ENCODE results near the gene CAPN5. TPM values are rescaled to one million over a fixed set of nuclear protein-coding genes. Genes with fewer than 3 reads are reported as not detected.
"Not testable (repeated sequence)": the region's sequence is repeated elsewhere in the genome, so short reads cannot be mapped to it uniquely, and the experiment has no call there.

CAPN5 gene
- total RNA-seq, 4 donors from 2014 or later: 4.0 to 11.3 (median 6.0) TPM

DNA sequence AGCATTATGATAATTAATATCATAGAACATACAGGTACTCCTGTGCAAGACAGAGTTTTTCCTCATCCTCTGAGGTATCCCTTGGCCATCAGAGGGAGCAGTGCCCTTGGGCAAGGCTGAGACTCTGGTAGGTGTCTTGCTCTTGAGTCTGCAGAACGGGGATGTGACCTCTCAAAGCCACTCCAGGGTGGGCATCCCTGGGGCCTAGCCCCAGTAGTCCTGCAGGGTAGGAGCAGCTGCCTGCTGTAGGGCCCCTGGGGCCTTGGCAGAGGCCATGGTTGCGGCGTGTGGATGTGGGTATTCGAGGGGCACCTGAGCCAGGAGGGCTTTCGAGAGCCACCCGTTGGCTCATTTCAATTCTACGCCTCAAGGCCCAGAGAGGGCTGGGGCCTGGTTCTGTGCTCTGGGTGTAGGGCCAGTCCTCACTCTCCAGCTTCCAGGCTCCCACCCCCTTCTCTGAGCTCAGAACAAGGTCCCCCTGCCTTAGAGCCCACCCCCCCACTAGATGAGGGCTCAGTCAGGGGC lies 28.1 kb downstream of the CAPN5 start:
- Histone ChIP-seq H3K4me1 (peaks cover 4 to 27% (median 6%) of the 10 kb centered on the region in 4 donors), H3K27me3 (no peaks in the 10 kb centered on the region), H3K36me3 (peaks cover 0 to 9% (median 0%) of the 10 kb centered on the region in 4 donors), H3K4me3 (no peak overlapping the region), H3K27ac (replicated peaks in 1 of 4) (no peak overlapping the region), H3K9me3 (no peaks in the 10 kb centered on the region)
- DNase-seq (ENCODE audit: extremely low spot score): no peak
- TF ChIP-seq, protein P1, sequence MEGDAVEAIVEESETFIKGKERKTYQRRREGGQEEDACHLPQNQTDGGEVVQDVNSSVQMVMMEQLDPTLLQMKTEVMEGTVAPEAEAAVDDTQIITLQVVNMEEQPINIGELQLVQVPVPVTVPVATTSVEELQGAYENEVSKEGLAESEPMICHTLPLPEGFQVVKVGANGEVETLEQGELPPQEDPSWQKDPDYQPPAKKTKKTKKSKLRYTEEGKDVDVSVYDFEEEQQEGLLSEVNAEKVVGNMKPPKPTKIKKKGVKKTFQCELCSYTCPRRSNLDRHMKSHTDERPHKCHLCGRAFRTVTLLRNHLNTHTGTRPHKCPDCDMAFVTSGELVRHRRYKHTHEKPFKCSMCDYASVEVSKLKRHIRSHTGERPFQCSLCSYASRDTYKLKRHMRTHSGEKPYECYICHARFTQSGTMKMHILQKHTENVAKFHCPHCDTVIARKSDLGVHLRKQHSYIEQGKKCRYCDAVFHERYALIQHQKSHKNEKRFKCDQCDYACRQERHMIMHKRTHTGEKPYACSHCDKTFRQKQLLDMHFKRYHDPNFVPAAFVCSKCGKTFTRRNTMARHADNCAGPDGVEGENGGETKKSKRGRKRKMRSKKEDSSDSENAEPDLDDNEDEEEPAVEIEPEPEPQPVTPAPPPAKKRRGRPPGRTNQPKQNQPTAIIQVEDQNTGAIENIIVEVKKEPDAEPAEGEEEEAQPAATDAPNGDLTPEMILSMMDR (IDR thresholded peaks at IDR 0.05): no peak
- TF ChIP-seq POLR2A (IDR thresholded peaks at IDR 0.05; ENCODE audit: low read depth): no peak
- no peak for TF ChIP-seq EP300 (IDR thresholded peaks at IDR 0.05)
- no peak for TF ChIP-seq POLR2AphosphoS5 (IDR thresholded peaks at IDR 0.05)
- intact Hi-C loops (cut with DNase I): no loop called here
- 61% methylated on average over 3 of the region's 7 CpGs for WGBS

DNA sequence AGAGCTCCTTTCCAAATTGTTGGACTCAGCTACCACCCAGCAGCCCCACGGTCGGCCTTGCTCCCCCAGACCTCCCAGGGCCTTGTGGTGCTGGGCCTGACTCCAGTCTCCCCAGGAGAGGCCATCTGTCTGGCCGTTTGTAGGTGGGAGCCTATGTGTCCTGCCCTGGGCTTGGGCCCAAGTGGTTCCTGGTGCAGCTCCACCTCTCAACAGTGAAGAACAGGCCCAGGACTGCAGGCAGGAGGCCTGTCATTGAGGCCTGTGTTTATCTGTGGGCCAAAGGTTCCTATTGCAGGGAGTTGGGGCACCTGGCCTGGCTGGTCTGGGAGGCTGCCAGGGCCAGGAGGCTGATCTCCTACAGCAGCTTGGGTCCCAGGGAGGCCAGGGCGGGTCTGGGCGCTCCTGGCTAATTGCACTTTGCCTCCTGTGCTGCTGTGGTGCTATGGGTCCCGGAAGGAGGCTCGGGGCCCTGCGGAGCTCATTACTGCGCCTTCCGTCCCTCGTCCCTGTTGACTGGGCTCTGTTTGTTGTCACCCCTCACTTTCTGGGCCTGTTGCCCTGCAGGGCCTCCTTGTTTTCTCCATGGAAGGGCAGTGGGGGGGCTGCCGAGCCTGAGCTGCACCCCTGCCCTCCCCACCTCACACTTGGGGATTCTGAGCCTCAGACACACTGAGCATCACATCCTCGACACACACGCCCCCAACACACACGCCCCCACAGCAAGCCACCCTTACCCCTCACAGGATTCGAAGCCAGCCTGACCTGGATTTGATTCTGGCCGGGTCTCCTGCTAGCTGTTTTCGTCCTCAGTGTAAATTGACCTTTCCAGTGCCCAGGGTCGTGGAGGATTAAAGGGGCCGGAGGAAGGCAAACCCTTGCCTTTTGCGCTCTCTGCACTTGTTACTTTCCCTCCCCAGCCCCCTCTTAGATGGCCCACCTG lies 29.1 kb downstream of the CAPN5 start:
- 85% methylated on average over 20 of the region's 21 CpGs for WGBS
- intact Hi-C loops (cut with DNase I): no loop called here
- no peaks in the 10 kb centered on the region for H3K27me3 ChIP-seq
- peaks cover 4 to 27% (median 6%) of the 10 kb centered on the region in 4 donors for H3K4me1 ChIP-seq
- no peak overlapping the region for H3K27ac ChIP-seq (replicated peaks in 1 of 4)
- DNase-seq (ENCODE audit: extremely low spot score): no peak
- no peak overlapping the region for H3K4me3 ChIP-seq
- no peaks in the 10 kb centered on the region for H3K9me3 ChIP-seq
- TF ChIP-seq POLR2AphosphoS5 (IDR thresholded peaks at IDR 0.05): no peak
- TF ChIP-seq POLR2A (IDR thresholded peaks at IDR 0.05; ENCODE audit: low read depth): no peak
- TF ChIP-seq EP300 (IDR thresholded peaks at IDR 0.05): no peak
- TF ChIP-seq, protein P1 (IDR thresholded peaks at IDR 0.05): no peak
- peaks cover 0 to 9% (median 0%) of the 10 kb centered on the region in 4 donors for H3K36me3 ChIP-seq

DNA sequence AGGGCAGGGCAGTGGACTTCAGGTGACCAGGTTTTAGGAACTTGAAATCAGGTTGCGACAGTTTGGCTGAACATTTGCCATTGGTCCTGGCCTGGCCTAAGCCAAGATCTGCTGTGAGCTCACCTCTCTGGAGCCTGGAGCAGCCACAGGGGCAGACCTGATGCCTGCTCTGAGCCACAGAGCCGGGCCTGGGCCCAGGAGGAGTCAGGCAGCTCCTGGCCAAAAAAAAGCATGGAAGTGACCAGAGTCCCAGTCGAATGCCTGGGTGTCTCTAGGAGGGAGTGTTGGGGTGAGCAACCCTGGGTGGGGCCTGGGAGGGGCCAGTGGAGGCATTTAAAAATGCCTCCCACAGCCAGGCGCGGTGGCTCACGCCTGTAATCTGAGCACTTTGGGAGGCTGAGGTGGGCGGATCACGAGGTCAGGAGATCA lies 29.8 kb downstream of the CAPN5 start:
- DNase-seq (ENCODE audit: extremely low spot score): no peak
- Histone ChIP-seq H3K27ac (replicated peaks in 1 of 4) (no peak overlapping the region), H3K4me3 (no peak overlapping the region), H3K27me3 (no peaks in the 10 kb centered on the region), H3K9me3 (no peaks in the 10 kb centered on the region), H3K36me3 (peaks cover 0 to 9% (median 0%) of the 10 kb centered on the region in 4 donors), H3K4me1 (peaks cover under 1 to 25% (median 4%) of the 10 kb centered on the region in 4 donors)
- intact Hi-C loops (cut with DNase I): no loop called here
- TF ChIP-seq, protein P1 (IDR thresholded peaks at IDR 0.05): no peak
- TF ChIP-seq POLR2A (IDR thresholded peaks at IDR 0.05; ENCODE audit: low read depth) (no peak), EP300 (IDR thresholded peaks at IDR 0.05) (no peak), POLR2AphosphoS5 (IDR thresholded peaks at IDR 0.05) (no peak)
- WGBS: 86% methylated on average over 7 of the region's 8 CpGs

DNA sequence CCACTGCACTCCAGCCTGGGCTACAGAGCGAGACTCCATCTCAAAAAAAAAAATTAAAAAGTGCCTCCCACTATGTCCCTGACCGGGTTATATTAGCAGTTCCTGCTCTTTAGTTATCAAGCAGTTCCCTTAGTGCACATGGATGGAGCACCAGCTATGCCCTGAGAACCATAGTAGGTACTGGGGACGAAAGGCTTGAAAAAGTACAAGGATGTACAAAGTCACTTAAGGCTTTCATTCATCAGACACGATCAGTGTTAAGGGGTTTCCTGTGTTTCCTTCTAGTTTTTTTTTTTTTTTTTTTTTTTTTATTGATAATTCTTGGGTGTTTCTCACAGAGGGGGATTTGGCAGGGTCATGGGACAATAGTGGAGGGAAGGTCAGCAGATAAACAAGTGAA lies 30.4 kb downstream of the CAPN5 start:
- H3K4me1 ChIP-seq: peaks cover 0 to 23% (median 2%) of the 10 kb centered on the region in 4 donors
- H3K27ac ChIP-seq (replicated peaks in 1 of 4): not testable (repeated sequence)

More for the DNA sequence above, 30.4 kb downstream of the CAPN5 start:
- H3K27me3 ChIP-seq; intact Hi-C loops (cut with DNase I); H3K36me3 ChIP-seq; H3K4me3 ChIP-seq; H3K9me3 ChIP-seq; DNase-seq (ENCODE audit: extremely low spot score): not testable (repeated sequence)
- 78% methylated on average over 4 of the region's 4 CpGs for WGBS
